ENCODE results near the gene EIF4E3.

DNA sequence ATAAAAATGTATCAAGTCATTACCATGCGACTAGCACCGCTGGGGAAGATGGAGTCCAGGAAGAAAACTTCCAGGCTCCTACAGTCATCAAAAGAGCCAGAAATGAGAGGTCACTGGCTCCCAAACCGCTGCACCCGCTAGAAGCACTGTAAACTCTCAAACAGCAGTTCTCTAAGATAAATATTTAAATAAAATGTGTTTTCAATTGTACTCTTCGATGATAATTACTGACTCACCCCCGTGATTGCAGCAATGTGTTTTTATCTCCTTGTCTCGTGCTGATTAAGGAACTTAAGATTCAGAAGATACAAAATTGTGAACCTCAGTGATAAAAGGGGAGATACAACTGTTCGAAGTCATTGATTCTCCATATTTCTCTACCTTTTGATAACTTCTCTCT, 95.9 kb downstream of the EIF4E3 start:
- no peak for TF ChIP-seq POLR2A (IDR thresholded peaks at IDR 0.05)
- TF ChIP-seq, protein P1, sequence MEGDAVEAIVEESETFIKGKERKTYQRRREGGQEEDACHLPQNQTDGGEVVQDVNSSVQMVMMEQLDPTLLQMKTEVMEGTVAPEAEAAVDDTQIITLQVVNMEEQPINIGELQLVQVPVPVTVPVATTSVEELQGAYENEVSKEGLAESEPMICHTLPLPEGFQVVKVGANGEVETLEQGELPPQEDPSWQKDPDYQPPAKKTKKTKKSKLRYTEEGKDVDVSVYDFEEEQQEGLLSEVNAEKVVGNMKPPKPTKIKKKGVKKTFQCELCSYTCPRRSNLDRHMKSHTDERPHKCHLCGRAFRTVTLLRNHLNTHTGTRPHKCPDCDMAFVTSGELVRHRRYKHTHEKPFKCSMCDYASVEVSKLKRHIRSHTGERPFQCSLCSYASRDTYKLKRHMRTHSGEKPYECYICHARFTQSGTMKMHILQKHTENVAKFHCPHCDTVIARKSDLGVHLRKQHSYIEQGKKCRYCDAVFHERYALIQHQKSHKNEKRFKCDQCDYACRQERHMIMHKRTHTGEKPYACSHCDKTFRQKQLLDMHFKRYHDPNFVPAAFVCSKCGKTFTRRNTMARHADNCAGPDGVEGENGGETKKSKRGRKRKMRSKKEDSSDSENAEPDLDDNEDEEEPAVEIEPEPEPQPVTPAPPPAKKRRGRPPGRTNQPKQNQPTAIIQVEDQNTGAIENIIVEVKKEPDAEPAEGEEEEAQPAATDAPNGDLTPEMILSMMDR (IDR thresholded peaks at IDR 0.05): no peak

Data from uterus (tissue), 2 donors.